Peyer's patch (tissue), 4 donors: Measurements from ENCODE around the gene MLKL. TPM values are rescaled to one million over a fixed set of nuclear protein-coding genes. Genes with fewer than 3 reads are reported as not detected.

Experiments
- DNase-seq, 3 donors: peaks; one replicate each; pipeline ENCODE4 v3.0.0-alpha.2; 2017 to 2019
- H3K27ac ChIP-seq, 4 donors: fragments of 200-600 bp; sonication (generic); one replicate each; pipeline ENCODE4 v1.5.1; 2016 to 2019
- H3K27me3 ChIP-seq, 2 donors: fragments of 200-600 bp; sonication (generic); one replicate each; pipeline ENCODE4 v1.5.1; 2019
- H3K36me3 ChIP-seq, 3 donors: fragments of 200-600 bp; sonication (generic); one replicate each; pipeline ENCODE4 v1.5.1; 2016 to 2019
- H3K4me1 ChIP-seq, 4 donors: fragments of 200-600 bp; sonication (generic); one replicate each; pipeline ENCODE4 v1.5.1; 2016 to 2019
- H3K4me3 ChIP-seq, 4 donors: fragments of 200-600 bp; sonication (generic); 1 replicate in 3 of 4; 2 replicates in 1 of 4; pipeline ENCODE4 v1.5.1; 2016 to 2019; ENCODE audit warnings: mild to moderate bottlenecking in 1 of 4
- H3K9me3 ChIP-seq, 4 donors: fragments of 200-600 bp; sonication (generic); one replicate each; pipeline ENCODE4 v1.5.1; 2016 to 2019; ENCODE audit warnings: mild to moderate bottlenecking in 1 of 4
- CTCF ChIP-seq, 6 experiments: fragments of 450-650 bp in 4 of 6; fragments of 200-600 bp in 2 of 6; sonication (generic) in 1 of 6; IDR thresholded peaks; one replicate each; pipeline ENCODE4 v1.5.1; 2017 to 2019; ENCODE audit warnings: antibody characterized with exemption in 6 of 6, mild to moderate bottlenecking in 3 of 6, moderate library complexity in 1 of 6
- POLR2A ChIP-seq, 2 donors: fragments of 450-650 bp; IDR thresholded peaks; one replicate each; pipeline ENCODE4 v1.5.1; 2017; ENCODE audit warnings: antibody characterized with exemption in 2 of 2, mild to moderate bottlenecking in 2 of 2, moderate library complexity in 2 of 2
- total RNA-seq, 4 donors: library from RNA; depleted of rRNA; stranded (reverse); fragments of >200 nt; gene quantifications; one replicate each; pipeline ENCODE4 v1.1.0, GENCODE V29; 2016

Gene MLKL
- total RNA-seq, 4 donors from 2014 or later, result 13.7 to 78.4 (median 22.5) TPM

GRCh38 chr16:74745109-74745615 is 44.5 kb upstream of the MLKL start:
- Histone ChIP-seq H3K9me3 (no peaks in the 10 kb centered on the region), H3K36me3 (no peaks in the 10 kb centered on the region), H3K4me3 (no peak overlapping the region), H3K27ac (peak overlapping the region in 2 of 4 donors; percentile 93 to 95), H3K4me1 (peaks cover 0 to 31% (median 1%) of the 10 kb centered on the region in 4 donors), H3K27me3 (no peaks in the 10 kb centered on the region)
- DNase-seq, result peak in 1 of 3 donors; percentile 43
- TF ChIP-seq POLR2A (IDR thresholded peaks at IDR 0.05), result no peak
- TF ChIP-seq CTCF (IDR thresholded peaks at IDR 0.05), result no peak

GRCh38 chr16:74744566-74744965 is 43.9 kb upstream of the MLKL start:
- Histone ChIP-seq H3K4me3 (no peak overlapping the region), H3K9me3 (no peaks in the 10 kb centered on the region), H3K36me3 (no peaks in the 10 kb centered on the region), H3K4me1 (peaks cover 0 to 31% (median 1%) of the 10 kb centered on the region in 4 donors), H3K27ac (peak overlapping the region in 3 of 4 donors; percentile 63 to 95 (median 93)), H3K27me3 (no peaks in the 10 kb centered on the region)
- TF ChIP-seq CTCF (IDR thresholded peaks at IDR 0.05), result no peak
- no peak for TF ChIP-seq POLR2A (IDR thresholded peaks at IDR 0.05)
- DNase-seq, result no peak

- peak overlapping the region in 3 of 4 donors; percentile 68 to 95 (median 93) for H3K27ac ChIP-seq
- TF ChIP-seq POLR2A (IDR thresholded peaks at IDR 0.05), result peak; percentile 71 to 91
- TF ChIP-seq CTCF (IDR thresholded peaks at IDR 0.05), result no peak
- peak; percentile 20 to 95 (median 90) for DNase-seq
- peaks cover 0 to 31% (median 1%) of the 10 kb centered on the region in 4 donors for H3K4me1 ChIP-seq
- H3K4me3 ChIP-seq, result peak overlapping the region in 2 of 4 donors; percentile 13 to 23
- no peaks in the 10 kb centered on the region for H3K9me3 ChIP-seq
- H3K36me3 ChIP-seq, result no peaks in the 10 kb centered on the region
- no peaks in the 10 kb centered on the region for H3K27me3 ChIP-seq
Measured at GRCh38 chr16:74743668-74744299, 43.1 kb upstream of the MLKL start.

GRCh38 chr16:74743045-74743667 is 42.5 kb upstream of the MLKL start:
- no peaks in the 10 kb centered on the region for H3K9me3 ChIP-seq
- peaks cover 0 to 31% (median 1%) of the 10 kb centered on the region in 4 donors for H3K4me1 ChIP-seq
- H3K36me3 ChIP-seq, result no peaks in the 10 kb centered on the region
- TF ChIP-seq POLR2A (IDR thresholded peaks at IDR 0.05) (no peak), CTCF (IDR thresholded peaks at IDR 0.05) (no peak)
- no peak for DNase-seq
- peak overlapping the region in 3 of 4 donors; percentile 68 to 95 (median 93) for H3K27ac ChIP-seq
- H3K27me3 ChIP-seq, result no peaks in the 10 kb centered on the region
- peak overlapping the region in 1 of 4 donors; percentile 23 for H3K4me3 ChIP-seq

- H3K27ac ChIP-seq, result peak overlapping the region in 3 of 4 donors; percentile 68 to 93 (median 73)
- H3K9me3 ChIP-seq, result no peaks in the 10 kb centered on the region
- H3K36me3 ChIP-seq, result no peaks in the 10 kb centered on the region
- H3K27me3 ChIP-seq, result no peaks in the 10 kb centered on the region
- DNase-seq, result peak in 2 of 3 donors; percentile 51 to 58
- H3K4me1 ChIP-seq, result peaks cover 0 to 31% (median 1%) of the 10 kb centered on the region in 4 donors
- TF ChIP-seq CTCF (IDR thresholded peaks at IDR 0.05) (no peak), POLR2A (IDR thresholded peaks at IDR 0.05) (no peak)
- no peak overlapping the region for H3K4me3 ChIP-seq
Measured at GRCh38 chr16:74742051-74742481, 41.4 kb upstream of the MLKL start.
